HCT116 (cell line): ENCODE data around the gene RAD52. TPM values are rescaled to one million over a fixed set of nuclear protein-coding genes. Genes with fewer than 3 reads are reported as not detected.
A peak's percentile ranks its signal among the peaks of the same experiment; 100 is the strongest.

Experiments used
- ATAC-seq: fragments of 200-7000 bp; cut with Tn5 transposase; 2 replicates; pipeline ENCODE4 v1.9.1; 2020; ENCODE audit warnings: mild to moderate bottlenecking, moderate library complexity
- Bru-seq: library from RNA; stranded (reverse); fragments of 400-500 nt; gene quantifications from one replicate; lab custom pipeline; 2021; lab: Mats Ljungman, UMichigan
- BruChase-seq, 2 experiments: library from RNA; stranded (reverse); fragments of 400-500 nt; gene quantifications; one replicate each; lab custom pipeline; 2021; lab: Mats Ljungman, UMichigan
- BruUV-seq: library from RNA; stranded (reverse); fragments of 400-500 nt; replicated peaks from 2 replicates; lab custom pipeline; 2021; lab: Mats Ljungman, UMichigan
- CTCF ChIA-PET: fragments of 300-600 bp; sonication (Branson Sonifier 250); formaldehyde crosslinking; loops from one replicate; lab custom pipeline; 2021; ENCODE audit warnings: antibody characterized with exemption; lab: Charles Lee
- POLR2A ChIA-PET: fragments of 300-600, 350-600 bp; sonication (Branson Sonifier 250); formaldehyde crosslinking; loops from one replicate; lab custom pipeline; 2021; ENCODE audit warnings: antibody characterized with exemption; lab: Charles Lee
- RAD21 ChIA-PET, 2 experiments: fragments of 300-600 bp; sonication (Branson Sonifier 250); formaldehyde crosslinking; loops; one replicate each; lab custom pipeline; 2023; ENCODE audit warnings: low total read pairs in 2 of 2; ENCODE audit not compliant: uncharacterized antibody in 2 of 2, unreplicated experiment in 2 of 2, low non-redundant PET in 1 of 2; lab: Charles Lee
- DNase-seq: peaks from one replicate; pipeline ENCODE4 v3.0.0-alpha.2; 2010; ENCODE audit warnings: low read depth, low spot score
- H2AFZ ChIP-seq: fragments of 200-600 bp; shearing (Covaris generic), sonication (generic); 2 replicates; pipeline ENCODE4 v1.6.1; 2017; ENCODE audit warnings: low read depth, mixed run types, mixed read lengths, antibody characterized with exemption, low read length; ENCODE audit not compliant: poor library complexity, severe bottlenecking
- H3K27ac ChIP-seq: 2 replicates; pipeline ENCODE4 v1.5.1; 2012; ENCODE audit warnings: low read depth, low read length
- H3K27me3 ChIP-seq: fragments of 200-600 bp; sonication (generic); 2 replicates; pipeline ENCODE4 v1.6.1; 2016; ENCODE audit warnings: mixed run types, low read length, mixed read lengths; ENCODE audit not compliant: insufficient read depth
- H3K36me3 ChIP-seq, 2 experiments: fragments of 200-500 bp in 1 of 2; fragments of 200-600 bp in 1 of 2; sonication (Bioruptor generic) in 1 of 2; sonication (generic) in 1 of 2; 2 replicates each; pipeline versions ENCODE4 v1.5.1 to v1.6.1; 2014 to 2016; ENCODE audit warnings: low read length in 2 of 2, inconsistent platforms in 1 of 2, mixed read lengths in 1 of 2, mixed run types in 1 of 2; ENCODE audit not compliant: insufficient read depth in 2 of 2, control insufficient read depth in 1 of 2
- H3K4me1 ChIP-seq, 2 experiments: fragments of 200-600 bp in 1 of 2; sonication (generic) in 1 of 2; 2 replicates each; pipeline versions ENCODE4 v1.5.1 to v1.6.1; 2012 to 2017; ENCODE audit warnings: low read length in 2 of 2, inconsistent platforms in 1 of 2, mild to moderate bottlenecking in 1 of 2, mixed read lengths in 1 of 2, mixed run types in 1 of 2, moderate library complexity in 1 of 2; ENCODE audit not compliant: insufficient read depth in 2 of 2, control insufficient read depth in 1 of 2
- H3K4me2 ChIP-seq: fragments of 200-600 bp; sonication (generic); 2 replicates; pipeline ENCODE4 v1.6.1; 2017; ENCODE audit warnings: mixed run types, low read length, mixed read lengths
- H3K4me3 ChIP-seq, 2 experiments: fragments of 200-600 bp in 1 of 2; sonication (generic) in 1 of 2; replicated peaks in 1 of 2; 2 replicates each; pipeline ENCODE4 v1.5.1; 2011 to 2016; ENCODE audit warnings: low read length in 2 of 2, control low read depth in 1 of 2, low read depth in 1 of 2, mild to moderate bottlenecking in 1 of 2, mixed read lengths in 1 of 2, mixed run types in 1 of 2
- H3K79me2 ChIP-seq: fragments of 200-600 bp; sonication (generic); 2 replicates; pipeline ENCODE4 v1.6.1; 2017; ENCODE audit warnings: mild to moderate bottlenecking, mixed run types, low read length, moderate library complexity, mixed read lengths; ENCODE audit not compliant: insufficient read depth
- H3K9ac ChIP-seq: fragments of 200-600 bp; sonication (generic); 2 replicates; pipeline ENCODE4 v1.6.1; 2016; ENCODE audit warnings: low read length, mixed read lengths
- H3K9me2 ChIP-seq: fragments of 200-600 bp; sonication (generic), shearing (Covaris generic); 2 replicates; pipeline ENCODE4 v1.6.1; 2017; ENCODE audit warnings: mixed run types, mild to moderate bottlenecking, moderate library complexity; ENCODE audit not compliant: insufficient read depth
- H3K9me3 ChIP-seq, 2 experiments: fragments of 200-500 bp in 1 of 2; fragments of 200-600 bp in 1 of 2; sonication (Bioruptor generic) in 1 of 2; sonication (generic) in 1 of 2; 2 replicates each; pipeline ENCODE4 v1.6.1; 2014 to 2017; ENCODE audit warnings: low read length in 2 of 2, mixed read lengths in 2 of 2, inconsistent platforms in 1 of 2, low read depth in 1 of 2, mild to moderate bottlenecking in 1 of 2, mixed run types in 1 of 2, moderate library complexity in 1 of 2; ENCODE audit not compliant: control insufficient read depth in 1 of 2, insufficient read depth in 1 of 2
- H4K20me1 ChIP-seq: fragments of 200-600 bp; sonication (generic), shearing (Covaris generic); 2 replicates; pipeline ENCODE4 v1.6.1; 2017; ENCODE audit warnings: mixed run types, mild to moderate bottlenecking, moderate library complexity; ENCODE audit not compliant: insufficient read depth
- ATF3 ChIP-seq: IDR thresholded peaks from 2 replicates; pipeline ENCODE4 v1.6.1; 2012
- CBX3 ChIP-seq: IDR thresholded peaks from 2 replicates; pipeline ENCODE4 v1.6.1; 2012; ENCODE audit warnings: low read depth
- CEBPB ChIP-seq: IDR thresholded peaks from 2 replicates; pipeline ENCODE4 v1.6.1; 2012; ENCODE audit warnings: low read depth
- CTCF ChIP-seq, 3 experiments: fragments of 200-600 bp in 1 of 3; sonication (generic) in 1 of 3; IDR thresholded peaks in 2 of 3; conservative IDR thresholded peaks in 1 of 3; 2 replicates each; pipeline ENCODE4 v1.5.1; 2012 to 2017; ENCODE audit warnings: low read depth in 2 of 3, low read length in 2 of 3, antibody characterized with exemption in 1 of 3, borderline replicate concordance in 1 of 3, control low read depth in 1 of 3, mild to moderate bottlenecking in 1 of 3, mixed read lengths in 1 of 3, mixed run types in 1 of 3, moderate library complexity in 1 of 3; ENCODE audit not compliant: insufficient read depth in 1 of 3
- EGR1 ChIP-seq: IDR thresholded peaks from 2 replicates; pipeline ENCODE4 v1.6.1; 2012; ENCODE audit warnings: low read depth
- ELF1 ChIP-seq: IDR thresholded peaks from 2 replicates; pipeline ENCODE4 v1.6.1; 2012; ENCODE audit warnings: low read depth, borderline replicate concordance
- EZH2 ChIP-seq: fragments of 200-600 bp; sonication (generic); IDR thresholded peaks from 2 replicates; pipeline ENCODE4 v1.6.1; 2017; ENCODE audit warnings: antibody characterized with exemption, mixed run types
- EZH2phosphoT487 ChIP-seq: fragments of 200-600 bp; IDR thresholded peaks from 2 replicates; pipeline ENCODE4 v1.6.1; 2018; ENCODE audit warnings: antibody characterized with exemption, borderline replicate concordance
- JUND ChIP-seq: IDR thresholded peaks from 2 replicates; pipeline ENCODE4 v1.6.1; 2012
- MAX ChIP-seq: IDR thresholded peaks from 2 replicates; pipeline ENCODE4 v1.6.1; 2012
- POLR2A ChIP-seq: IDR thresholded peaks from 2 replicates; pipeline ENCODE4 v1.7.0; 2011; ENCODE audit warnings: borderline replicate concordance; ENCODE audit not compliant: insufficient read depth, insufficient read length; ENCODE audit errors: extremely low read depth
- POLR2AphosphoS5 ChIP-seq: IDR thresholded peaks from 2 replicates; pipeline ENCODE4 v1.6.1; 2011; ENCODE audit warnings: mild to moderate bottlenecking, low read depth, low read length, moderate library complexity
- RAD21 ChIP-seq: IDR thresholded peaks from 2 replicates; pipeline ENCODE4 v1.6.1; 2012; ENCODE audit warnings: low read depth, mild to moderate bottlenecking
- SP1 ChIP-seq: IDR thresholded peaks from 2 replicates; pipeline ENCODE4 v1.6.1; 2012; ENCODE audit warnings: low read depth
- SRF ChIP-seq: IDR thresholded peaks from 2 replicates; pipeline ENCODE4 v1.6.1; 2012; ENCODE audit warnings: low read depth
- TCF7L2 ChIP-seq: IDR thresholded peaks from 2 replicates; pipeline ENCODE4 v1.7.0; 2011; ENCODE audit warnings: borderline replicate concordance, inconsistent platforms; ENCODE audit not compliant: insufficient read depth, insufficient read length; ENCODE audit errors: extremely low read depth
- YY1 ChIP-seq: IDR thresholded peaks from 2 replicates; pipeline ENCODE4 v1.6.1; 2011; ENCODE audit warnings: low read length, low read depth, moderate library complexity, mild to moderate bottlenecking; ENCODE audit not compliant: insufficient replicate concordance; ENCODE audit errors: extremely low read depth
- ZFX ChIP-seq: fragments of 450-650 bp; IDR thresholded peaks from 2 replicates; pipeline ENCODE4 v1.6.1; 2017
- ZNF274 ChIP-seq: fragments of 200-500 bp; sonication (Bioruptor generic); IDR thresholded peaks from 2 replicates; pipeline ENCODE4 v1.6.1; 2014; ENCODE audit warnings: mild to moderate bottlenecking, low read depth, low read length, inconsistent platforms
- intact Hi-C: fragments of 100-400 bp; cut with micrococcal nuclease; formaldehyde crosslinking; loops from 2 replicates; pipeline ENCODE4 v1.10.0; 2022
- long read RNA-seq: library from polyadenylated mRNA; unstranded; transcript quantifications from one replicate; pipeline ENCODE4 v2.0.0, GENCODE V29; 2021; ENCODE audit not compliant: unreplicated experiment
- polyA plus RNA-seq: library from polyadenylated mRNA; unstranded; fragments of >200 nt; gene quantifications from 2 replicates; pipeline ENCODE4 v1.2.1, GENCODE V29; 2012; ENCODE audit warnings: missing spikeins
- total RNA-seq: library from RNA; stranded (reverse); gene quantifications from one replicate; pipeline ENCODE4 v1.2.1, GENCODE V29; 2021; ENCODE audit not compliant: unreplicated experiment
- TF ChIP-seq, protein P1 (sequence below): IDR thresholded peaks from 2 replicates; pipeline ENCODE4 v1.6.1; 2012; ENCODE audit warnings: low read depth

RAD52 gene
- 24.4 TPM for total RNA-seq
- polyA plus RNA-seq = 12.8 and 16.9 TPM in 2 replicates
- percentile 64 among the genes with signal in this experiment for Bru-seq, nascent RNA
- BruChase-seq, experiment 1, labeled RNA remaining after a 6-hour chase = percentile 66 among the genes with signal in this experiment
- percentile 75 among the genes with signal in this experiment for BruChase-seq, experiment 2, labeled RNA remaining after a 2-hour chase
- long read RNA-seq, transcript RAD52-202 (12 exons, 2,710 nt) = major isoform, 5 of 29 reads
- long read RNA-seq, partial matches to known transcripts = 6 of 29 reads
- long read RNA-seq, other reads (novel, unspliced or antisense) = 17 of 29 reads

GRCh38 chr12:949453-950191 is at the start of gene RAD52:
Gene RAD52 (minus strand): TSS chr12:949694. CDS start chr12:933058, 16,636 bp downstream.
- POLR2A ChIA-PET = interaction anchor here (0.6 to 1.6 kb wide), 11 partner anchors 9 to 656 kb away, joined by 3 to 6 read pairs (median 3); no protein-coding TSS in a partner anchor
- Histone ChIP-seq H3K79me2 (peaks cover 42% of the 10 kb centered on the region), H3K27ac (peak within 1 kb of the TSS; percentile 86), H3K9ac (peak within 1 kb of the TSS; percentile 91), H3K9me3 (no peaks in the 10 kb centered on the region), H3K4me2 (peak within 1 kb of the TSS; percentile 80), H3K9me2 (no peaks in the 10 kb centered on the region), H3K36me3 (peaks cover 0 to 3% of the 10 kb centered on the region in 2 experiments; a peak in 2 of 4 replicates), H3K27me3 (no peaks in the 10 kb centered on the region), H3K4me1 (peaks cover 5 to 14% of the 10 kb centered on the region in 2 experiments), H2AFZ (no peak within 1 kb of the TSS), H4K20me1 (no peaks in the 10 kb centered on the region), H3K4me3 (peak within 1 kb of the TSS; percentile 57 to 94)
- ATAC-seq (peak; percentile 93), DNase-seq (peak; percentile 97)
- CTCF ChIA-PET = interaction anchor here (0.5 to 1.7 kb wide), 20 partner anchors 9 to 1050 kb away, joined by 3 to 13 read pairs (median 4); partner anchors contain the start of genes ERC1 and WNK1
- BruUV-seq = TSS peak; percentile 56
- RAD21 ChIA-PET = interaction anchor here (0.7 to 1.6 kb wide), 5 partner anchors 143 to 634 kb away, joined by 3 to 8 read pairs (median 6); no protein-coding TSS in a partner anchor
- intact Hi-C loops = loop anchor here (1.0 to 5.0 kb wide), 4 partner anchors 133 to 633 kb away; partner anchors contain the start of gene WNK1
- TF ChIP-seq TCF7L2 (peak; percentile 62), CTCF (IDR thresholded peaks at IDR 0.05 in 2 of 3, conservative IDR thresholded peaks at IDR 0.05 in 1 of 3; ENCODE audit: borderline replicate concordance in 1 of 3, insufficient read depth in 1 of 3, low read depth in 2 of 3, low read length in 2 of 3) (peak; percentile 92 to 98 (median 95)), YY1 (peak; percentile 11), JUND (no peak), ZFX (peak; percentile 47; the same call in 1 of the 2 replicates), EZH2 (no peak), EZH2phosphoT487 (no peak), SP1 (peak; percentile 74), CEBPB (no peak), ELF1 (peak; percentile 57), SRF (peak; percentile 69), ZNF274 (no peak), MAX (peak; percentile 85), POLR2A (peak; percentile 91), RAD21 (peak; percentile 90), CBX3 (peak; percentile 93), EGR1 (peak; percentile 86), POLR2AphosphoS5 (peak; percentile 88), ATF3 (no peak)
- TF ChIP-seq, protein P1, sequence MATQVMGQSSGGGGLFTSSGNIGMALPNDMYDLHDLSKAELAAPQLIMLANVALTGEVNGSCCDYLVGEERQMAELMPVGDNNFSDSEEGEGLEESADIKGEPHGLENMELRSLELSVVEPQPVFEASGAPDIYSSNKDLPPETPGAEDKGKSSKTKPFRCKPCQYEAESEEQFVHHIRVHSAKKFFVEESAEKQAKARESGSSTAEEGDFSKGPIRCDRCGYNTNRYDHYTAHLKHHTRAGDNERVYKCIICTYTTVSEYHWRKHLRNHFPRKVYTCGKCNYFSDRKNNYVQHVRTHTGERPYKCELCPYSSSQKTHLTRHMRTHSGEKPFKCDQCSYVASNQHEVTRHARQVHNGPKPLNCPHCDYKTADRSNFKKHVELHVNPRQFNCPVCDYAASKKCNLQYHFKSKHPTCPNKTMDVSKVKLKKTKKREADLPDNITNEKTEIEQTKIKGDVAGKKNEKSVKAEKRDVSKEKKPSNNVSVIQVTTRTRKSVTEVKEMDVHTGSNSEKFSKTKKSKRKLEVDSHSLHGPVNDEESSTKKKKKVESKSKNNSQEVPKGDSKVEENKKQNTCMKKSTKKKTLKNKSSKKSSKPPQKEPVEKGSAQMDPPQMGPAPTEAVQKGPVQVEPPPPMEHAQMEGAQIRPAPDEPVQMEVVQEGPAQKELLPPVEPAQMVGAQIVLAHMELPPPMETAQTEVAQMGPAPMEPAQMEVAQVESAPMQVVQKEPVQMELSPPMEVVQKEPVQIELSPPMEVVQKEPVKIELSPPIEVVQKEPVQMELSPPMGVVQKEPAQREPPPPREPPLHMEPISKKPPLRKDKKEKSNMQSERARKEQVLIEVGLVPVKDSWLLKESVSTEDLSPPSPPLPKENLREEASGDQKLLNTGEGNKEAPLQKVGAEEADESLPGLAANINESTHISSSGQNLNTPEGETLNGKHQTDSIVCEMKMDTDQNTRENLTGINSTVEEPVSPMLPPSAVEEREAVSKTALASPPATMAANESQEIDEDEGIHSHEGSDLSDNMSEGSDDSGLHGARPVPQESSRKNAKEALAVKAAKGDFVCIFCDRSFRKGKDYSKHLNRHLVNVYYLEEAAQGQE = no peak
